C4-2B (cell line): Measurements from ENCODE around the gene CEMIP.

ENCODE experiments used
- H3K27ac ChIP-seq: fragments of 450-650 bp; 2 replicates; pipeline ENCODE4 v1.5.1; 2017
- ZFX ChIP-seq: fragments of 450-650 bp; IDR thresholded peaks from 2 replicates; pipeline ENCODE4 v1.6.1; 2017
- TF ChIP-seq, protein P1 (sequence below): fragments of 450-650 bp; conservative IDR thresholded peaks from 2 replicates; pipeline ENCODE4 v1.5.1; 2017; ENCODE audit warnings: mild to moderate bottlenecking

The CEMIP gene

DNA sequence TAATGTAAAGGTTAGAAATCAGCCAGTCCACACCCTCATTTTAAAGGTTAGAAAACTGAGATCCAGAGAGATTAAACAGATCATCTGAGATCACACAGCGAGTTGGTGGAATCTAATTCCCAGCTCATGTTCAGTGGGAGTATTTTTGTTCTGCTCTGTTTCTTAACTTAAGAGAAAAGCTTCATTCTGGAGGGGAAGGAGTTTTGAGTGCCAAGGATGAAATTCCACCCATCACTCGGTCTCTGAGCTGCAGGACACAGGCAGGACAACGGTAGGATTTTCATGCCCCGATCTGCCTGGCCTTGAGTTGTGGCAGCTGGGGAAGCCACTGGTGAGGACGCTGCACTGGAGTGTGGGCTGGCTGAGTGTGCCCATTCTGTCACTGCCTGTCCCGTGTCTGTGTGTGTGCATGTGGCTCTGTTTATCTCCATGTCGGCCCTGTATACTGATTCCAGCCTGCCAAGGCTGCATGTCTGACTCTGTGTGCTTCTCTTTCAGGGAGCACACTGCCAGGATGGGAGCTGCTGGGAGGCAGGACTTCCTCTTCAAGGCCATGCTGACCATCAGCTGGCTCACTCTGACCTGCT lies 94.3 kb downstream of the CEMIP start:
- TF ChIP-seq ZFX = no peak
- TF ChIP-seq, protein P1, sequence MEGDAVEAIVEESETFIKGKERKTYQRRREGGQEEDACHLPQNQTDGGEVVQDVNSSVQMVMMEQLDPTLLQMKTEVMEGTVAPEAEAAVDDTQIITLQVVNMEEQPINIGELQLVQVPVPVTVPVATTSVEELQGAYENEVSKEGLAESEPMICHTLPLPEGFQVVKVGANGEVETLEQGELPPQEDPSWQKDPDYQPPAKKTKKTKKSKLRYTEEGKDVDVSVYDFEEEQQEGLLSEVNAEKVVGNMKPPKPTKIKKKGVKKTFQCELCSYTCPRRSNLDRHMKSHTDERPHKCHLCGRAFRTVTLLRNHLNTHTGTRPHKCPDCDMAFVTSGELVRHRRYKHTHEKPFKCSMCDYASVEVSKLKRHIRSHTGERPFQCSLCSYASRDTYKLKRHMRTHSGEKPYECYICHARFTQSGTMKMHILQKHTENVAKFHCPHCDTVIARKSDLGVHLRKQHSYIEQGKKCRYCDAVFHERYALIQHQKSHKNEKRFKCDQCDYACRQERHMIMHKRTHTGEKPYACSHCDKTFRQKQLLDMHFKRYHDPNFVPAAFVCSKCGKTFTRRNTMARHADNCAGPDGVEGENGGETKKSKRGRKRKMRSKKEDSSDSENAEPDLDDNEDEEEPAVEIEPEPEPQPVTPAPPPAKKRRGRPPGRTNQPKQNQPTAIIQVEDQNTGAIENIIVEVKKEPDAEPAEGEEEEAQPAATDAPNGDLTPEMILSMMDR = no peak
- H3K27ac ChIP-seq = no peak overlapping the region

- TF ChIP-seq, protein P1 = no peak
- no peak for TF ChIP-seq ZFX
- no peak overlapping the region for H3K27ac ChIP-seq
These were observed 96.6 kb downstream of the CEMIP start for GRCh38 chr15:80875568-80876347.

DNA sequence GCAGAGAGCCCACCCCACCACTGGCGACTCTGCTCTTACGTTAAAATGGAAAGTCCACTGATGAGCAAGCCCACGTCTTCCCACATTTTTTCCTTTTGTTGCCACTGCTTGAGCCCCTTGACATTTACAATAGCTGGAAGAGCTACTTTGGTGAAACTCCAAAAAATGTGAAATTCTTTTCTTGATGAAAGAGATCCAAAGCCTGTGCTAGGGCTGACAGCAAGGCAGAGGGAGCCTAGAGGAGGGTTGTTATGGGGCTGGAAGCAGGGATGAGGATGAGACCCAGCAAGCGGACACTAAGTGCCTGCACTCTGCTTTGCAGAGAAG lies 97.1 kb downstream of the CEMIP start:
- no peak overlapping the region for H3K27ac ChIP-seq
- TF ChIP-seq, protein P1 = no peak
- no peak for TF ChIP-seq ZFX

- H3K27ac ChIP-seq = no peak overlapping the region
- TF ChIP-seq, protein P1 = no peak
- no peak for TF ChIP-seq ZFX
These were observed 99.2 kb downstream of the CEMIP start for GRCh38 chr15:80878242-80878866.

DNA sequence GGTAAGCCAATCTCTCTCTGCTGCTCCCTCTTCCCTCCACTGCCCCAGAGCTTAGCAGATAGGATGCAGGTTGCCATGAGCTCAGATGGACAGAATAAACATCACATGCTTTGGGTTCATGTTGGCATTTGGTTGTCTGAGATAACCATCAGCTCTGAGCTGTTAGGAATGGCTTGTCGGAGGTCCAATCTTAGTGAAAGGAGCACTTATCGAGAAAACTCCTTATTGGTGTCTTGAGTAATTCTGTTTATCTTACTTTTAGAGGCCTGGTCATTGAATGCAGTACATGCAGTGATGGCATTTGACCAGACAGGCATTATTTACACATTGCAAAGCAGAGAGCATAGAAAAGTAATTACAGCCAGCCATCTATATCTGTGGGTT lies 99.7 kb downstream of the CEMIP start:
- H3K27ac ChIP-seq = no peak overlapping the region
- TF ChIP-seq, protein P1 = no peak
- no peak for TF ChIP-seq ZFX

DNA sequence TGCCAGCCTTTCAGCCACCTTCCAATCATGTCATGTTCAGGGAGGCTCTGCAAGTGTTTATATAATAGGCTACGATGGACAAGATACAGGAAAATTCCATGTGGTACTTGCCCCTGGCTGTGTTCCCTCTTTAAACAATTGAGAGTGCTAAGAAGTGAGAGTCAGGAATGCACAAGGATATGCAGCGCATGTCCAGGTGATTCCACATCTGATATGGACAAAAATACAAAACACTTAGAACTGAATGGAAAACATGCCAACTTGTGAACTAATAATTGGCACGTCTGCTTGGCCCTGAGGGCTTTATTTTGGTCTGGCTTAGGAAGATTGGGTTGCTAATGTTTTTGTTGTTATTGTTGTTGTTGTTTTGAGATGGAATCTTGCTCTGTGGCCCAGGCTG lies 100.9 kb downstream of the CEMIP start:
- TF ChIP-seq, protein P1 = no peak
- no peak for TF ChIP-seq ZFX
- no peak overlapping the region for H3K27ac ChIP-seq

GRCh38 chr15:80883641-80884040 lies 104.5 kb downstream of the CEMIP start:
- no peak overlapping the region for H3K27ac ChIP-seq
- TF ChIP-seq ZFX = no peak
- TF ChIP-seq, protein P1 = no peak
